HG03045 (cell line): ENCODE measurements around the gene ZFAND2A.
"Not testable (repeated sequence)": the region's sequence is repeated elsewhere in the genome, so short reads cannot be mapped to it uniquely, and the experiment has no call there.

ENCODE experiments used
- ATAC-seq: cut with Tn5 transposase; IDR thresholded peaks from one replicate; pipeline ENCODE4 v1.9.1; 2021; ENCODE audit warnings: mild to moderate bottlenecking, moderate library complexity; ENCODE audit not compliant: unreplicated experiment

ZFAND2A gene, protein sequence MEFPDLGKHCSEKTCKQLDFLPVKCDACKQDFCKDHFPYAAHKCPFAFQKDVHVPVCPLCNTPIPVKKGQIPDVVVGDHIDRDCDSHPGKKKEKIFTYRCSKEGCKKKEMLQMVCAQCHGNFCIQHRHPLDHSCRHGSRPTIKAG

DNA sequence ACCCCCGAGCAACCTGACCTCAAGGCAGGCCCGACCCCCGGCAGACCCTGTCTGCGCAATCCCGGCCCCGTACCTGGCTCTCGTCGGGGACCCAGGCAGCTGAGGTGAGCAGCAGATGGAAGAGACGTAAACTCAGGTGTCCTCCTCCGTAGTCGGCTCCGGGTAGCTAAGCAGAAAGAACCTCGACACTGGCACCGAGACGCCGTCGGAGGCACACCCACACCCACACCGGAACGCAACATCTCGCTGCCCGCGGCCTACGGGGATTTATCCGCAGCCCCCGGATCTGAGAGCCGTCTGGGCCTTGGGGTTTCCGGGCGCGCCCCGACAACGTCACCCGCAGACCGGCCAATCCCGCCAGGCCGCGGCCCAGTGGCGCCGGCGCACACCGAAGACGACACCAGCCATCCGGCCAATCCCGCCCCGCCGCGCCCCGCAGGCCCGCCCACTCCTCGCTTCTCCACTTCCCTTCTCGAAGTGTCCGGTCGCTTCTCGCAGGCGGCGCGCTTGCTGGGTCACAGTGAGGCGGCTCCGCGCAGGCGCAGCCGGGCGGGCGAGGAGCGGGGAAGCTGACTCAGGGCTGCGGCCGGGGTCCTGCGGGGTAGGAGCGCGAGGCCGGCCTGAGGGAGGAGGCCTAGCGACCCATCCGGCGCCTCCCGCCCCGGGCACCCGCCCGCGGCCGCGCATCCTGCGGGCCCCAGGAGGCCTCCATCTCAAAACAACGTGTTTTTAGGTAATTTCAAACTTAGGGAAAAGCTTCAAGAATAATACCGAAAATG lies at the start of gene ZFAND2A:
TSS of gene ZFAND2A (minus strand) at position 306 of the 779 bp plus-strand sequence. CDS start 1,984 bp downstream, outside the sequence.
- peak; percentile 96 for ATAC-seq

DNA sequence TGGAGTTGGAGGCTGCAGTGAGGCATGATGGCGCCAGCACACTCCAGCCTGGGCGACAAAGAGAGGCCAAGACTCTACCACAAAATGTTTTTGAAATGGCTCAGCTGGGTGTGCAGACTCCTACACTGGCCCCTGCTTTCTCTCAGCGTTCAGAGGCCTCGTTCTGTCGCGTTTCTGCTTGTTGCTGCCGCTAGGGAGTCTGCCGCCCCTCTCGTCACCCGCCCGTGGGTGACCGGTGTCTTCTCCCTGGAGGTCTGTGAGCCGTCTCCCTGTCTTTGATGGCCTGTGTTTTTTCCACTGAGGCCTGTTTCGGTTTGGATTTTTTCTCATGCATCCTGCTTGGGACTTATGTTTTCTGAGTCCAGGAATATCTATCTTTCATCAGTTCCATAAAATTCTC lies 49.1 kb upstream of the ZFAND2A start:
- no peak for ATAC-seq

DNA sequence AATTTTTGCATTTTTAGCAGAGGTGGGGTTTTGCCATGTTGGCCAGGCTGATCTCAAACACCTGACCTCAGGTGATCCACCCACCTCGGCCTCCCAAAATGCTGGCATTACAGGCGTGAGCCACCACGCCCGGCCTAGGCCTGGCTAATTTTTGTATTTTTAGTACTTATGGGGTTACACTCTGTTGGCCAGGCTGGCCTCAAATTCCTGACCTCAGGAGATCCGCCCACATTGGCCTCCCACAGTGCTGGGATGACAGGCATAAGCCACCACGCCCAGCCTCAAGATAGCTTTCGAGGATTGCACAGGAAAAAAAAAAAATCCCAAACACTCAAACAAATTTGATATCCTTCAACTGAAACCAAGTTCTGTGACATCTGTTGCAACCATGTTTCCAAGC lies 45.7 kb upstream of the ZFAND2A start:
- not testable (repeated sequence) for ATAC-seq

DNA sequence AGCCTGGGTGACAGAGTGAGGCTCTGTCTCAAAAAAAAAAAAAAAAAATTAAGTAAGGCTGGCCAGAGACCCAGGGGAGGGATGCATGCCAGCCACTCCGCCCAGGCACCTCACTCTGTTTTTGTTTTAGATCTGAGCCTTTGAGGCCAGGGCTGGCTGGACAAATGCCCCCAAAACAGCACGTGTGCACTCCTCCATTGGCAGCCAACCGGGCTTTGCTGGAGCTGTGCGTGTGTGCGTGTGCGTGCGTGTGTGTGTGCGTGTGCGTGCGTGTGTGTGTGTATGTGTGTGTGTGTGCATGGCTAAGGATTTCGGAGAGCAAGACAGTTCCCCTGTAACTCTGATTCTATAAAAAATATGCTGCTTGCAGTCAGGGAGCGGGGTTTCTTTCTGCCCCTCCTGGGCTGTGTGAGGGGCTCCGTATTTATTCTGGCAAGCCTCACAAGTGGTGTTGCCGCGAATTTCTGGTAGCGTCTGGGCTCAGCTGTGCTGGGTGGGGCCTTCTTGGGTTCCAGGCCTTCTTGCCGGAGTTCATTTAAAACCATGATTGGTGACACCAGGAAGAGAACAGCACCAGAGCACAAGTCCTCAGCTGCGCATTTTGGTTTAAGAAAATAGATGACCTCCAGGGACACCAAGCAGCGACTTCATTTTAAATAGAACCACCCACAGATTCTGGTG lies 44.6 kb upstream of the ZFAND2A start:
- ATAC-seq, result no peak

DNA sequence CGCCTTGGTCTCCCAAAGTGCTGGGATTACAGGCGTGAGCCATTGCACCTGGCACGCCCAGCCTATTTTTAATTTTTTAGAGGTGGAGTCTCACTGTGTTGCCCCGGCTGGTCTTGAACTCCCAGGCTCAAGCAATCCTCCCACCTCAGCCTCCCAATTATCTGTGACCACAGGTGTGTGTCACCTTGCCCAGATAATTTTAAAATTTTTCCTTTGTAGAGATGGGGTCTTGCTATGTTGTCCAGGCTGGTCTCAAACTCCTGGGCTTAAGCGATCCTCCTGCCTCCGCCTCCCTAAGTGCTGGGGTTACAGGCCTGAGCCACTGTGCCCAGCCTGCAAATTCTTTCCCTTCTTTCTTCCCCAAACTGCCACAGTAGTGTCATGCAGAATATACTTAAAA lies 42.9 kb upstream of the ZFAND2A start:
- not testable (repeated sequence) for ATAC-seq

DNA sequence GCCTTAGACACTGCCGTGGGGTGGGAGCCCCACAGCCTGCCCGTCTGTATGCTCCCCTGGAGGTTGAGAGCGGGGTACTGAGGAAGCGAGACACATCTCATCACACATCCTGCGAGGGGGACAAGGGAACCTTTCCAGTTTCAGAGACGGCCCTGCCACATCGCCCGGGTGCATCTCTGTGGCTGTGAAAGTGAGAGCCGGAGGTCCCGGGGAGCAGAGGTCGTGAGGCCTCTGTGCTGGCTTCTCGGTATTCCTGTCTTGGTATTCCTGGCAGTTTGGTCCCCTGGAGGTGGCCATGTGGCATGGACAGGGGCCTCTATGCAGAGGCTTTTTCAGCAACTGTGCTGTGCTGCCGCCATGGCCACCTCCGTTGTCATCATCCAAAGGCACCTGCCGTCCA lies 41.9 kb upstream of the ZFAND2A start:
- no peak for ATAC-seq

DNA sequence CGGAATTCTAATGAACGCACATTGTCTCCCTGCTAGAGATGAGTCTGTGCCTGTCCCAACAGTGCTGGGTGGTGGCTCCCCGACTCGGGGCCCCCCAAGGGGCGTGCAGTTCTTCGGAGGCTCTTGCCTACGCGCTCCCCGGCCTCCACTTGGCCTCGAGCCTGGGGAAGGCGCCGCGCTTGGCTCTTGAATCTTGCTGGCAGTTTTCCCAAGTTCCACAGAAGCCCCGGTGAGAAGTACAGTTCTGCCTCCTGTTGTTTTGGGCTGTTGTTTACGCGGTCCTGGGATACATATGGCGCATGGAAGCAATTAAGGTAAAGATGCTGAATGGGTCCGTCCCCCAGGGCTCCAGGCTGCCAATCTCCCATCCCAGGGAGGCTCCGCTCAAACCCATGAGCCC lies 40.0 kb upstream of the ZFAND2A start:
- ATAC-seq, result no peak

DNA sequence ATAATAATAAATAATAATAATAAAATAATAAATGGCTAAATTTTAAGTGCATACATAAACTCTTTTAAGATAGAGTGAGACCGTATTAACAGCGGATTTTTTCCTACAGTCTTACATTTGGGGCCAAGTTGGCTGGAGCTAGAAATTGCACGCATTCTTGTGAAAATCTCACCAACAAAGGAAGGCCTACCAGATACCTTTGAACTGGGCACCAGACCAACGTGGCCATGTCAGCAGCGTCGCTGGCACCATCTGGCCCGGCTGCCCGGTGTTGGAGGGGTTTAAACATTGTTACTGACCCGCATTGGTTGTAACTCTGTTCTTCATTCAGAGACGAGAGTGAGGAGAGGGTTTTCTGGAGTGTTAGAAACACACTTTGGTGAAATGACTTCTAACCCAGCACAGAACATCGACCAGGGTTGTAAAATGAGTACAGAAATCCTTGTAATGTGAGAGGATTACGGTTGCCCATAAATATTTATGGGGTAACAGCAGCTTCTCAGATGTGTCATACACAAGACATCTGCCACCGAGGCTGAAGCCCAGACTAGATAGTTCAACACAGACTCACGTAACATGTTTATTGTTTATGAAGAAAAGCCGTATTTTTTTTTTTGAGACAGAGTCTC lies 38.1 kb upstream of the ZFAND2A start:
- no peak for ATAC-seq

DNA sequence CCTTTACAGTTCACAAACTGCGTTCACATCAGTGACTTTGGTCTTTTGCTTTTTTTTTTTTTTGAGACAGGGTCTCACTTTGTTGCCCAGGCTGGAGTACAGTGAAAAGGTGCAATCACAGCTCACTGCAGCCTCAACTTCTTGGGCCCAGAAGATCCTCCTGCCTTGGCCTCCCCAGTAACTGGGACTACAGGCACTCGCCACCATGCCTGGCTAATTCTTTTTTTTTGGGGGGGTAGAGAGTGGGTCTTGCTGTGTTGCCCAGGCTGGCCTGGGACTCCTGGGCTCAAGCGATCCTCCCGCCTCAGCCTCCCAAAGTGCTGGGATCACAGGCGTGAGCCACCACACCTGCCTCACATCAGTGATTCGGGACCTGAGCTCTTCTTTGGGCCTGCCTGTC lies 37.0 kb upstream of the ZFAND2A start:
- ATAC-seq, result no peak

DNA sequence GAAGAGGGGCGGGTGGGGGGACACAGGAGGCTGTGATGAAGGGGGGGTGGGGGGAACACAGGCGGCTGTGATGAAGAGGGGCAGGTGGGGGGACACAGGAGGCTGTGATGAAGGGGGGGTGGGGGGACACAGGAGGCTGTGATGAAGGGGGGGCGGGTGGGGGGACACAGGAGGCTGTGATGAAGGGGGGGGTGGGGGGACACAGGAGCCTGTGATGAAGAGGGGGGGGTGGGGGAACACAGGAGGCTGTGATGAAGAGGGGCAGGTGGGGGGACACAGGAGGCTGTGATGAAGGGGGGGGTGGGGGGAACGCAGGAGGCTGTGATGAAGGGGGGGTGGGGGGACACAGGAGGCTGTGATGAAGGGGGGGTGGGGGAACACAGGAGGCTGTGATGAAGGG lies 36.4 kb upstream of the ZFAND2A start:
- ATAC-seq, result not testable (repeated sequence)

DNA sequence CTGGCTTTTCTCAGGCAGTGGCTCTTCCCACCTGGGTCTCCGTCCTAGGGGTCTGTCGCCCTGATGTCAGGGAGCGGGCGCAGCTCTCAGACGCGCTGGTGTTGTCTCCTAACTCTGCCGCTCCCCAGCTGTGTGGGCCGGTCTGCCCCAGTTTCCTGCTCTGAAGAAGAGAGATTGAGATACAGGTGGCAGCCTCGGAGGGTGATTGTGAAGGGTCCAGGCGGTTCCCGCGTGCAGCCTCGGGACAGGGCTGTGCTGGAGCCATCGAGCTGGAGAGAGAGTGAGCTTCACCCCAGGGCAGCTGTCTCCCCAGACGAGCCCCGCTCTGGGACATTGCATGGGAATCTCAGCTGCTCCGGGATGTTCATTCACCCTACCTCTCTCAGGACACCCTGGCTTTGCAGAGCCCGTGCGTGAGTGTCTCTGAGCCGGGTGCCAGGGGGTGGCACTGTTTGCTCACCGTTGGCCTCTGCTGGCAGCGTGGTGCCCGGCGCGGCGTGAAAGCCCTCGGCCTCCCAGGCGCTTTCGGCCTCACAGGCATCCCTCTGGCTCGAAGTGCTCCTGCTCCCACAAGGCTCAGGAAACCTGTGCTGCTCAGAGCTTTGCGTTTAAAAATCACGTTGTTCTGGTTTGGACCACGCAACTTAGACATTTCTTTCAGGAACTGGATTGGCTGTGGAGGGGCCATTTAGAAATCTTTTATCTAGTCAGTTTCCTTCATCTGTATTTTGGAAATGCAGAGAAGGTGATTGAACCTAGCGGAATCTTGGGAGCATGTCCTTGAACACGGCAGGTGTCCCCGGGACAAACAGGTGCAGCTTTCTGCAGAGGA lies 33.8 kb upstream of the ZFAND2A start:
- ATAC-seq, result no peak

DNA sequence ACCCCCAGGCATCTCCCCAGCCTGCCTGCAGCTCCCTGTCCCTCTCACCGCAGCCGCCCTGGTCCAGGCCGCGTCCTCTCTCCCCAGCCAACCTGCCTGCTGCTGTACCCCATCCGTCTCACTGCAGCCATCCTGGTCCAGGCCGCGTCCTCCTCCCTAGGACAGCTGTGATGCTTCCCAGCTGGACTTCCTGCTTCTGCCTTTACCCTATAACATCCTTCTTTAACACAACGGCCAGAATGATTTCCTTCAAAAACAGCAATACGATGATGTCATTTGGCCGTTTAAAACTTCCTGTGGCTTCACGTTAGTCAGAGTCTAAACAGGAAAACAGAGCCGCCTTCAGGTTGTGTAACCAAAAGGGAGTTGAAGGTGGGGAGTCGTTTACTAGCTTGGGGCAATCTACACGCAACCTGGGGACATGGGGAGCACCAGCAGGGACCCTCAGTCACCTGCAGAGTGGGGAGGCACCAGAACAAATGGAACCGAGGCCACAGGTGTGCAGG lies 32.2 kb upstream of the ZFAND2A start:
- ATAC-seq, result no peak

DNA sequence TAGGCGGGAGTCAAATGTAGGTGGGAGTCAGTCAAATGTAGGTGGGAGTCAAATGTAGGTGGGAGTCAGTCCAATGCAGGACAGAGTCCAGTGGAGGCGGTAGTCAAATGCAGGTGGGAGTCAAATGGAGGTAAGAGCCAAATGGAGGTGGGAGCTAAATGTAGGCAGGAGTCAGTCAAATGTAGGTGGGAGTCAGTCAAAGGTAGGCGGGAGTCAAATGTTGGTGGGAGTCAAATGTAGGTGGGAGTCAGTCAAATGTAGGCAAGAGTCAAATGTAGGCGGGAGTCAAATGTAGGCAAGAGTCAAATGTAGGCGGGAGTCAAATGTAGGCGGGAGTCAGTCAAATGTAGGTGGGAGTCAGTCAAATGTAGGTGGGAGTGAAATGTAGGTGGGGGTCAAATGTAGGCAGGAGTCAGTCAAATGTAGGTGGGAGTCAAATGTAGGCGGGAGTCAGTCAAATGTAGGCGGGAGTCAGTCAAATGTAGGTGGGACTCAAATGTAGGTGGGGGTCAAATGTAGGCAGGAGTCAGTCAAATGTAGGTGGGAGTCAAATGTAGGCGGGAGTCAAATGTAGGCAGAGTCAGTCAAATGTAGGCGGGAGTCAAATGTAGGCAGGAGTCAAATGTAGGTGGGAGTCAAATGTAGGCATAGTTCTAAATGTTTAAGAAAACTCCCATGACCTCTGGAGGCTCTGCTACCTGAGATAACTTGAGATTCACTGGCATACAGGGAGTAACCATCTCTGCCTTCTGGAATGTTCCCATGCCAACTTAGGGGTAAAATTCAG lies 30.2 kb upstream of the ZFAND2A start:
- no peak for ATAC-seq

DNA sequence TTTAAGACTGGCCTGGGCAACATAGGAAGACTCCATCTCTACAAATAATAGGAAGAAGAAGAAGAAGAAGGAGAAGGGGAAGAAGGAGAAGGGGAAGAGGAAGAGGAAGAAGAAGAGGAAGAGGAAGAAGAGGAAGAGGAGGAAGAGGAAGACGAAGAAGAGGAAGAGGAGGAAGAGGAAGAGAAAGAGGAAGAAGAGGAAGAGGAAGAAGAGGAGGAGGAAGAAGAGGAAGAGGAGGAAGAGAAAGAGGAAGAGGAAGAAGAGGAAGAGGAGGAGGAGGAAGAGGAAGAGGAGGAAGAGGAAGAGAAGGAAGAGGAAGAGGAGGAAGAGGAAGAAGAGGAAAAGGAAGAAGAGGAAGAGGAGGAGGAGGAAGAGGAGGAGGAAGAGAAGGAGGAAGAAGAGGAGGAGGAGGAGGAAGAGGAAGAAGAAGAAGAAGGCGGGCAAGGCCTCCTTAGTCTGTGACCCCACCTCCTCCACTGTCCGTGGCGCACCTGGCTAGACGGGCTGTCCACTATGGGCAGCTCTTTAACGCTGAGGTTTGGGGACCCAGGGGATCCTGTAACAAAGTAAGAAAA lies 28.8 kb upstream of the ZFAND2A start:
- no peak for ATAC-seq

DNA sequence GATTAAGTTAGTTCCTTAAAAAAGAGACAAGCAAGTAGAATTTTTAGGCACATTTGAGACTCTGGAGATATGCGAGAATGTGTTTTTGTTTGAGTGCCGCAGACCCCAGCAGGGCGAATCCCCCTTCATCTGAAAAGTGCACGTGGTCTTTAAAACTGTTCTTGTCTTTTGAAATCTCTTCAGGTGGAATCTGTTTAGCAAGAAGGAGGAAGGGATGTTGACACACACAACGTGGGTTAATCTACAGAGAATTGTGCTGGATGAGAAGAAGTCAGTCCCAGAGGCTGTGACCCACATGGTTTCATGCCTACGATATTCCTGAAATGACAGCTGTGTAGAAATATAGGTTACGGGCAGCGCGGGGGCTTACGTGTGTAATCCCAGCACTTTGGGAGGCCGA lies 27.1 kb upstream of the ZFAND2A start:
- no peak for ATAC-seq

DNA sequence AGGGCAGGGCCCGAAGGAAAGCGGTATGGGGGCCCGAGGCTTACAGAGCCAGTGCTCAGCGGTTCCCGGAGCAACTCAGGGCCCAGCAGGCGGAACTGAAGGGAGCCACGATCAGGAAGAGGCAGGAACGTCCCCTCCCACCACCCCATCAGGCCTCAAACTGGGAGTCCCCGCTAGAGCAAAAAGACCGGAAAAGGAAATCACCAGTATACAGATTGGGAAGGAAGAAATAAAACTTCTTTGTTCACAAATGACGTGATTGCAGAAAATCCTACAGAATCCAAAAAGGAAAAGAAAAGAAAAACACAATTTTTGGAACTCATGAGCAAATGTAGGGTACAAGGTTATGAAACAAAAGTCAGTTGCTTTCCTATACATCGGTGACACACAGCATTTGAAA lies 21.6 kb upstream of the ZFAND2A start:
- no peak for ATAC-seq

DNA sequence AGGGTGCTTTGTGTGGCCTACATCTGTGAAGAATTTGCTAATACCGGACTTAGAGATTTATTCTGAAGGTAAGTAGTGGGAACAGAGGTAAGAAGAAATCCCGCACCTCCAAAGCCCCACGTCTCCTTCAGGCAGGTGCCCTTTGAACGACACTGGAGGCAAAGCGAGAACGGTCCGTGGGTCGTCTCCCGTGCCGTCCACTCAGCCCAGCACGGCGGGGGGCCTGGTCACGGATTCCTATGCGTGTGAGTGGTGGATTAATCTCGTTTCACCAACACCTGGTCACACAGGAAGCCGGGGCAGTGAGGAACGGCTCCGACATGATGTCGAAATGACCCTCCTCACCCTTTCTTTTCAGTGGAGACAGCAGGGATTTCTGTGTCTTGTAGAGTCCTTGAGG lies 21.0 kb upstream of the ZFAND2A start:
- no peak for ATAC-seq

DNA sequence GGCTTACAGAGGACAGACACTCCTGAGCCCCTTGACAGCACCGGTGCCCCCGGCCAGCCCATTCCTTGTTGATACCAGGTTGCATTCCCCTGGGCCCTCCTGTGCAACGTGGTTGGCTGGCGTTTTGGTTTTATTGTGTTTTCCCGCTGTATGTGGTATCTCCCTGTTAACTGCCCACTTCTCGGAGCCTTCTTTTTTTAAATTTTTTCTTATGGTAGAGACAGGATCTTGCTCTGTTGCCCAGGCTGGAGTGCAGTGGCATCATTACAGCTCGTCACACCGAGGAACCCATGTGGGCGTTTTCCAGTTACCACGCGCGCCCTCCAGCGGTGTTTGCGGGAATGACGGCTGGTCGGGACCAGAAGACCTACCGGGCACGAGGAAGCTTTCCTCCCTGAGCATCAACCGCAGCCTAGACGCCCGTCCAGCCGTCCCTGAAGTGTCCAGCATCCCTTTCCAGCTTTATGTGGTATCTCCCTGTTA lies 16.9 kb upstream of the ZFAND2A start:
- ATAC-seq, result no peak
